GM23338 (cell line): ENCODE measurements around the gene HDAC9. TPM values are rescaled to one million over a fixed set of nuclear protein-coding genes. Genes with fewer than 3 reads are reported as not detected.

Experiments
- ATAC-seq: fragments of 200-7000 bp; cut with Tn5 transposase; 3 replicates; pipeline ENCODE4 v1.9.1; 2020
- DNase-seq: peaks from one replicate; pipeline ENCODE4 v3.0.0-alpha.2; 2015; ENCODE audit warnings: low spot score
- H2AFZ ChIP-seq: fragments of 200-600 bp; sonication (generic); 2 replicates; pipeline ENCODE4 v1.8.0; 2016; ENCODE audit warnings: antibody characterized with exemption, mild to moderate bottlenecking, moderate library complexity
- H3F3A ChIP-seq: fragments of 200-600 bp; sonication (generic); replicated peaks from 2 replicates; pipeline ENCODE4 v1.8.0; 2017; ENCODE audit warnings: antibody characterized with exemption, mixed run types, low read depth
- H3K27ac ChIP-seq: fragments of 200-600 bp; sonication (generic); 2 replicates; pipeline ENCODE4 v1.6.1; 2016; ENCODE audit warnings: low read depth
- H3K27me3 ChIP-seq: fragments of 200-600 bp; sonication (generic); 2 replicates; pipeline ENCODE4 v1.8.0; 2016; ENCODE audit warnings: mild to moderate bottlenecking, mixed run types, moderate library complexity; ENCODE audit not compliant: insufficient read depth
- H3K36me3 ChIP-seq: fragments of 200-600 bp; sonication (generic); 2 replicates; pipeline ENCODE4 v1.8.0; 2016; ENCODE audit warnings: mild to moderate bottlenecking; ENCODE audit not compliant: insufficient read depth
- H3K4me1 ChIP-seq: fragments of 200-600 bp; sonication (generic); 2 replicates; pipeline ENCODE4 v1.8.0; 2016; ENCODE audit warnings: mild to moderate bottlenecking, moderate library complexity; ENCODE audit not compliant: insufficient read depth
- H3K4me2 ChIP-seq: fragments of 200-600 bp; sonication (generic); 2 replicates; pipeline ENCODE4 v1.7.1; 2017; ENCODE audit warnings: mixed run types
- H3K4me3 ChIP-seq: fragments of 200-600 bp; sonication (generic); 2 replicates; pipeline ENCODE4 v1.6.1; 2016; ENCODE audit warnings: mixed run types
- H3K79me2 ChIP-seq: fragments of 200-600 bp; sonication (generic); replicated peaks from 2 replicates; pipeline ENCODE4 v1.8.0; 2017; ENCODE audit warnings: mild to moderate bottlenecking; ENCODE audit not compliant: insufficient read depth
- H3K9me2 ChIP-seq: fragments of 200-600 bp; sonication (generic); 2 replicates; pipeline ENCODE4 v1.8.0; 2017; ENCODE audit not compliant: insufficient read depth
- H4K20me1 ChIP-seq: fragments of 200-600 bp; sonication (generic); replicated peaks from 2 replicates; pipeline ENCODE4 v1.8.0; 2017; ENCODE audit warnings: mild to moderate bottlenecking; ENCODE audit not compliant: insufficient read depth
- H3K27ac Mint-ChIP-seq: 2 replicates; pipeline ENCODE4 v1.8.0; 2020; ENCODE audit warnings: inconsistent platforms, mild to moderate bottlenecking, moderate library complexity, mixed read lengths
- H3K27me3 Mint-ChIP-seq: 3 replicates; pipeline ENCODE4 v1.8.0; 2022; ENCODE audit warnings: low read depth, mild to moderate bottlenecking, moderate library complexity, mixed read lengths, inconsistent platforms; ENCODE audit not compliant: insufficient read depth, poor library complexity
- H3K36me3 Mint-ChIP-seq: 3 replicates; pipeline ENCODE4 v1.8.0; 2021; ENCODE audit warnings: low read depth, mild to moderate bottlenecking, inconsistent platforms, moderate library complexity, mixed read lengths
- H3K4me1 Mint-ChIP-seq: 3 replicates; pipeline ENCODE4 v1.8.0; 2020; ENCODE audit warnings: mild to moderate bottlenecking, inconsistent platforms, mixed read lengths
- H3K4me3 Mint-ChIP-seq: 3 replicates; pipeline ENCODE4 v1.8.0; 2021; ENCODE audit warnings: moderate library complexity, mild to moderate bottlenecking, inconsistent platforms, mixed read lengths
- H3K9me3 Mint-ChIP-seq: 3 replicates; pipeline ENCODE4 v1.8.0; 2020; ENCODE audit warnings: moderate library complexity, mild to moderate bottlenecking, inconsistent platforms, mixed read lengths
- EZH2 ChIP-seq: fragments of 200-600 bp; sonication (generic); IDR thresholded peaks from one replicate; pipeline ENCODE4 v1.8.0; 2017; ENCODE audit warnings: antibody characterized with exemption, mild to moderate bottlenecking, low read depth; ENCODE audit not compliant: unreplicated experiment
- EZH2phosphoT487 ChIP-seq: fragments of 200-600 bp; sonication (generic); IDR thresholded peaks from one replicate; pipeline ENCODE4 v1.8.1; 2018; ENCODE audit warnings: antibody characterized with exemption; ENCODE audit not compliant: unreplicated experiment
- JUNB ChIP-seq: IDR thresholded peaks from one replicate; pipeline ENCODE4 v1.6.1; 2016; ENCODE audit warnings: antibody characterized with exemption; ENCODE audit not compliant: unreplicated experiment
- POLR2AphosphoS5 ChIP-seq: IDR thresholded peaks from 2 replicates; pipeline ENCODE4 v1.6.1; 2016; ENCODE audit warnings: antibody characterized with exemption, low read depth
- REST ChIP-seq: IDR thresholded peaks from one replicate; pipeline ENCODE4 v1.6.1; 2018; ENCODE audit warnings: antibody characterized with exemption; ENCODE audit not compliant: unreplicated experiment
- STAT1 ChIP-seq: IDR thresholded peaks from one replicate; pipeline ENCODE4 v1.6.1; 2016; ENCODE audit warnings: antibody characterized with exemption; ENCODE audit not compliant: unreplicated experiment
- ZNF114 ChIP-seq: fragments of 250-450 bp; sonication (Bioruptor Pico); IDR thresholded peaks from 2 replicates; pipeline ENCODE4 v1.5.0; 2020; ENCODE audit warnings: mild to moderate bottlenecking, moderate library complexity
- ZNF331 ChIP-seq: fragments of 250-450 bp; sonication (Bioruptor Pico); IDR thresholded peaks from 2 replicates; pipeline ENCODE4 v1.5.0; 2020; ENCODE audit warnings: low read depth, mild to moderate bottlenecking, moderate library complexity
- ZNF462 ChIP-seq: fragments of 250-450 bp; sonication (Bioruptor Pico); IDR thresholded peaks from 2 replicates; pipeline ENCODE4 v1.5.0; 2020; ENCODE audit warnings: mild to moderate bottlenecking, moderate library complexity
- polyA plus RNA-seq: library from polyadenylated mRNA; unstranded; fragments of >200 nt; fragmentation: Nextera tagmentation; extraction: Ambion mirVana; gene quantifications from 2 replicates; pipeline ENCODE4 v1.2.1, GENCODE V29; 2016
- total RNA-seq: library from RNA; depleted of rRNA; stranded (reverse); fragments of >200 nt; shearing (Covaris generic); gene quantifications from 2 replicates; pipeline ENCODE4 v1.2.3, GENCODE V29; 2014

HDAC9 gene
- total and polyA plus RNA-seq, 2 experiments from 2014 or later: 8.3 to 18.5 TPM

- TF ChIP-seq ZNF462 (CRISPR knock-in tag) (no peak), ZNF114 (CRISPR knock-in tag) (no peak), JUNB (no peak), ZNF331 (CRISPR knock-in tag) (no peak)
Measured at GRCh38 chr7:18566829-18567228, 71.3 kb downstream of the HDAC9 start (continued).

- H3K27ac Mint-ChIP-seq: peak overlapping the region; percentile 32; the same call in 1 of the 2 replicates
- no peak overlapping the region for H3K4me3 Mint-ChIP-seq
- no peaks in the 10 kb centered on the region for H4K20me1 ChIP-seq
- H3K36me3 Mint-ChIP-seq: peaks cover 5% of the 10 kb centered on the region; the same call in 1 of the 3 replicates
- H3K79me2 ChIP-seq: no peaks in the 10 kb centered on the region
- no peak overlapping the region for H2AFZ ChIP-seq
- H3K4me1 Mint-ChIP-seq: peaks cover 16% of the 10 kb centered on the region
- no peaks in the 10 kb centered on the region for H3F3A ChIP-seq
- H3K27me3 ChIP-seq: no peaks in the 10 kb centered on the region
- TF ChIP-seq POLR2AphosphoS5 (no peak), STAT1 (no peak), REST (no peak), EZH2phosphoT487 (no peak), EZH2 (no peak), JUNB (no peak), ZNF331 (CRISPR knock-in tag) (no peak)
- no peaks in the 10 kb centered on the region for H3K9me2 ChIP-seq
- H3K36me3 ChIP-seq: no peaks in the 10 kb centered on the region
- H3K4me1 ChIP-seq: peaks cover 13% of the 10 kb centered on the region; the same call in 1 of the 2 replicates
- no peak for ATAC-seq
- no peak overlapping the region for H3K4me3 ChIP-seq
- no peak overlapping the region for H3K4me2 ChIP-seq
- no peak for DNase-seq
- H3K27ac ChIP-seq: no peak overlapping the region
- no peaks in the 10 kb centered on the region for H3K9me3 Mint-ChIP-seq
- peaks cover 2% of the 10 kb centered on the region for H3K27me3 Mint-ChIP-seq
Measured at GRCh38 chr7:18570441-18570840, 74.9 kb downstream of the HDAC9 start.
